ENCODE measurements around the gene CHCHD6. TPM values are rescaled to one million over a fixed set of nuclear protein-coding genes. Genes with fewer than 3 reads are reported as not detected.

CHCHD6 gene
- total RNA-seq, 3 donors from 2014 or later: 5.9 to 9.8 (median 6.5) TPM

GRCh38 chr3:126828306-126828705 lies 124.3 kb downstream of the CHCHD6 start:
- Histone ChIP-seq H3K9me3 (no peaks in the 10 kb centered on the region), H3K4me3 (no peak overlapping the region), H3K36me3 (ENCODE audit: low read depth) (no peaks in the 10 kb centered on the region), H3K4me1 (ENCODE audit: low read depth) (no peaks in the 10 kb centered on the region)
- TF ChIP-seq, protein P1, sequence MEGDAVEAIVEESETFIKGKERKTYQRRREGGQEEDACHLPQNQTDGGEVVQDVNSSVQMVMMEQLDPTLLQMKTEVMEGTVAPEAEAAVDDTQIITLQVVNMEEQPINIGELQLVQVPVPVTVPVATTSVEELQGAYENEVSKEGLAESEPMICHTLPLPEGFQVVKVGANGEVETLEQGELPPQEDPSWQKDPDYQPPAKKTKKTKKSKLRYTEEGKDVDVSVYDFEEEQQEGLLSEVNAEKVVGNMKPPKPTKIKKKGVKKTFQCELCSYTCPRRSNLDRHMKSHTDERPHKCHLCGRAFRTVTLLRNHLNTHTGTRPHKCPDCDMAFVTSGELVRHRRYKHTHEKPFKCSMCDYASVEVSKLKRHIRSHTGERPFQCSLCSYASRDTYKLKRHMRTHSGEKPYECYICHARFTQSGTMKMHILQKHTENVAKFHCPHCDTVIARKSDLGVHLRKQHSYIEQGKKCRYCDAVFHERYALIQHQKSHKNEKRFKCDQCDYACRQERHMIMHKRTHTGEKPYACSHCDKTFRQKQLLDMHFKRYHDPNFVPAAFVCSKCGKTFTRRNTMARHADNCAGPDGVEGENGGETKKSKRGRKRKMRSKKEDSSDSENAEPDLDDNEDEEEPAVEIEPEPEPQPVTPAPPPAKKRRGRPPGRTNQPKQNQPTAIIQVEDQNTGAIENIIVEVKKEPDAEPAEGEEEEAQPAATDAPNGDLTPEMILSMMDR (IDR thresholded peaks at IDR 0.05): no peak
- ATAC-seq (peak; percentile 25), DNase-seq (peak in 1 of 3 donors; percentile 47)
- intact Hi-C loops (cut with DNase I, micrococcal nuclease): no loop called here

DNA sequence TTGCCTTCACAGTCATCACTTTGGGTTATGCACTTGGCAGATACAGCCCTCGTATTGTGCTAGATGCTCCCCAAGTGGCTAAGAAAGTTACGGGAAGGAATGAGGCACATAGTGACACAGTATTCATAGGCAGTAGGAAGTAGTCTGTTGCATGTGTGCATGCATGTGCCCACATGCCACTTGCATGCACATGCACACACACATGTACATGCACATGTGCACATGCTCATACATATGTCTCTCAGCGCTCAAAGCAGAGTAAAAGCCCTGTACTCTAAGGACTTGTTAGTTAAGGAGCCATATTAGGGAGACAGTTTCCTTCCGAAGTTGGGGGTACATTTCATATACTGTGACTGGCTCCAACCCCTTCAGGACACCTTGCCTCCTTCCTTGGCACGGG lies 128.9 kb downstream of the CHCHD6 start:
- no peak for ATAC-seq
- Histone ChIP-seq H3K9me3 (no peaks in the 10 kb centered on the region), H3K36me3 (ENCODE audit: low read depth) (no peaks in the 10 kb centered on the region), H3K4me1 (ENCODE audit: low read depth) (no peaks in the 10 kb centered on the region), H3K4me3 (no peak overlapping the region)
- no peak for DNase-seq
- TF ChIP-seq, protein P1 (IDR thresholded peaks at IDR 0.05): no peak
- intact Hi-C loops (cut with DNase I, micrococcal nuclease): no loop called here

- no peaks in the 10 kb centered on the region for H3K9me3 ChIP-seq
- TF ChIP-seq, protein P1 (IDR thresholded peaks at IDR 0.05): no peak
- no peak overlapping the region for H3K4me3 ChIP-seq
- intact Hi-C loops (cut with DNase I, micrococcal nuclease): no loop called here
- H3K36me3 ChIP-seq (ENCODE audit: low read depth): no peaks in the 10 kb centered on the region
- DNase-seq: no peak
- no peaks in the 10 kb centered on the region for H3K4me1 ChIP-seq (ENCODE audit: low read depth)
- no peak for ATAC-seq
These were observed 130.8 kb downstream of the CHCHD6 start for GRCh38 chr3:126834596-126835471.

DNA sequence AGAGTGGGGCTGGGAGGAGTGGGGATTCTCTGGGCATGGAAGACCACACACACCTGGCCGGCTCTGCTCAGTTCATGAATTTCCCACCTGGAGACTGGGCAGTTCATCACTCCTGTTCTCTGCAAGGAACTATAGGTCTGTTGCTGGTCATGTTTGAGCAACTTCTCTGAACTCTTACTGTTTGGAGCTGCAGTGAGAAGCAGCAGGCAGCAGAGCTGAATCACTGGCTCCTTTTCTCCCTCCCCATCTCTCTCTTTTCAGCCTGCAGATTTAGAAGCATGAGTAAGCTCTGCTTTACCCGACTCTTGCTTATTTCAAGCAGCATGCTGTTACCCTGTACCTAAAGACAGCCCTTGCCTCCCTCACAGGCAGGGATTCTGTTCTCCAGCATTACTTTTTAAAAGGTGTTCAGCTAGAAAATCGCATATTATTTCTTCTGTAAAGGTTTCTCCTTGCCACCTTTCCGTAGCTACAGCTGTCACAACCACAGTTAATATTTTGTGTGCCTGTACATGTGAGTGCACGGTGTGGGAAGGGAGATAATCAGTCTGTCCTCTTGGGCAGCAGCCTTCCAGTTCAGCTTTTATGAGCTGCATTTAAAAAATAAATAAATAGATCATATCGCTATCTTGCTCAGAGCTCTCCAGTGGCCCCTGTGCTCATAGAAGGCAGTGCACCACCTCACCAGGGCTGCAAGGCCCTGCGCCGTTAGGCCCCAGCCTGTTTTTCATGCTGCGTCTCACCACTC lies 131.6 kb downstream of the CHCHD6 start:
- TF ChIP-seq, protein P1 (IDR thresholded peaks at IDR 0.05): no peak
- DNase-seq (no peak), ATAC-seq (no peak)

DNA sequence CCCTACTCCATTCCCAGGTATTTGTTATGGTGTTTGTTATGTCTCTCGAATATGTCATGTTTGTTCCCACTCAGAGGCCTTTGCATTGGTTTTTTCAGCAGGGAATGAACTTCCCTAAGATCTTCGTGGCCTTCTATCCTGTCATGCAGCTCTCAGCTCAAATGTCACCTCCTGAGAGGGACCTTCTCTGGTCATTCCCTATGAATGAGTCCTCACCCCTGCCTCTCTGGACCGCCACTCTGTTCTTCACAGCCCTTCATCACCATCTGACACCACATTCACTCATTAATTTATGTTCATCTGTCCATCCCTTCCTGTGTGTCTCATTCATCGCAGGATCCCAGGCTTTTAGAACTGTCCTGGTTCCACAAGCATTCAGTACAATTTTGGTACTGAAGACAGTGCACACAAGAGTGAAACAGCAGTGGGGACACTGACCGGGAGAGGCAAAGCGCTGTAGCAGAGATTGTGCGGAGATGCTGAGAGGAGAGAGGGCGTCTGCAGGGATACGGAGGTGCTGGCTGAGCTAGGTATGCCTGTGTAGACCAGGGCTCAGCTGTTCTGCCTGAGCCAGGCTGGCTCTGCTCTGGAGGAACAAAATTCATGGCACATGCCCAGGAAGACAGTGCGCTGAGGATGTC lies 132.3 kb downstream of the CHCHD6 start:
- no peak for ATAC-seq
- H3K4me3 ChIP-seq: no peak overlapping the region
- H3K36me3 ChIP-seq (ENCODE audit: low read depth): no peaks in the 10 kb centered on the region
- H3K4me1 ChIP-seq (ENCODE audit: low read depth): no peaks in the 10 kb centered on the region
- DNase-seq: no peak
- H3K9me3 ChIP-seq: no peaks in the 10 kb centered on the region
- intact Hi-C loops (cut with DNase I, micrococcal nuclease): no loop called here
- TF ChIP-seq, protein P1 (IDR thresholded peaks at IDR 0.05): no peak

More for the DNA sequence above, 131.6 kb downstream of the CHCHD6 start:
- Histone ChIP-seq H3K36me3 (ENCODE audit: low read depth) (no peaks in the 10 kb centered on the region), H3K9me3 (no peaks in the 10 kb centered on the region), H3K4me1 (ENCODE audit: low read depth) (no peaks in the 10 kb centered on the region), H3K4me3 (no peak overlapping the region)
- intact Hi-C loops (cut with DNase I, micrococcal nuclease): no loop called here
